Adrenal gland (tissue), 12 donors: ENCODE data around the gene WFDC1. TPM values are rescaled to one million over a fixed set of nuclear protein-coding genes. Genes with fewer than 3 reads are reported as not detected.
"Not testable (repeated sequence)": the region's sequence is repeated elsewhere in the genome, so short reads cannot be mapped to it uniquely, and the experiment has no call there.

ENCODE experiments used
- DNase-seq, 7 donors: peaks; one replicate each; pipeline ENCODE4 v3.0.0-alpha.2; 2019 to 2020
- H3K27ac ChIP-seq, 5 donors: fragments of 200-600 bp; sonication (generic) in 4 of 5; 1 replicate in 3 of 5; 2 replicates in 2 of 5; pipeline versions ENCODE4 v1.5.1 to v1.8.0; 2016 to 2020; ENCODE audit warnings: mild to moderate bottlenecking in 1 of 5
- H3K27me3 ChIP-seq: fragments of 200-600 bp; 2 replicates; pipeline ENCODE4 v1.8.0; 2021
- H3K36me3 ChIP-seq, 2 donors: fragments of 200-600 bp; replicated peaks in 1 of 2; 1 replicate in 1 of 2; 2 replicates in 1 of 2; pipeline versions ENCODE4 v1.5.1 to v1.8.0; 2018 to 2022
- H3K4me1 ChIP-seq, 2 donors: fragments of 200-600 bp; replicated peaks in 1 of 2; 1 replicate in 1 of 2; 2 replicates in 1 of 2; pipeline versions ENCODE4 v1.5.1 to v1.8.0; 2018 to 2021
- H3K4me3 ChIP-seq, 4 donors: fragments of 200-600 bp; sonication (generic) in 3 of 4; one replicate each; pipeline ENCODE4 v1.5.1; 2016 to 2018
- H3K9me3 ChIP-seq, 3 donors: fragments of 200-600 bp; sonication (generic) in 1 of 3; replicated peaks in 1 of 3; 1 replicate in 2 of 3; 2 replicates in 1 of 3; pipeline versions ENCODE4 v1.5.1 to v1.8.0; 2016 to 2021
- POLR2A ChIP-seq, 2 donors: fragments of 450-650 bp; IDR thresholded peaks; one replicate each; pipeline ENCODE4 v1.6.1; 2017; ENCODE audit warnings: antibody characterized with exemption in 2 of 2, mild to moderate bottlenecking in 2 of 2, moderate library complexity in 1 of 2
- WGBS, 4 donors: extraction: QIAGEN DNeasy Blood & Tissue Kit in 2 of 4; methylation state at CpG; one replicate each; pipeline versions ENCODE4 v1.1.5 to v1.1.7; 2013 to 2017; 5-methylcytosine and 5-hydroxymethylcytosine counted together
- intact Hi-C, 2 donors: fragments of 100-400 bp; cut with DNase I; formaldehyde crosslinking; loops; one replicate each; pipeline versions ENCODE4 v1.14.1 to v1.15.0; 2022 to 2023
- polyA plus RNA-seq, 3 donors: library from polyadenylated mRNA; stranded (reverse); fragments of 200-250 nt in 2 of 3; fragments of 350-450 nt in 1 of 3; fragmentation: Illumina TruSeq in 1 of 3; extraction: RNeasy Lipid Tissue Mini Kit (QIAGEN cat#74804) in 1 of 3; gene quantifications; one replicate each; pipeline ENCODE4 v1.2.3, GENCODE V29; 2013 to 2014
- total RNA-seq, 9 donors: library from RNA; depleted of rRNA in 4 of 9; stranded (reverse); fragments of >200 nt in 4 of 9; fragments of 120-200 nt in 1 of 9; fragmentation: NEBNext Ultra II Directional in 1 of 9; extraction: Animal tissue kit (Norgen Biotek cat#: 25700) in 1 of 9; gene quantifications; one replicate each; pipeline versions ENCODE4 v1.1.0 to v1.2.4, GENCODE V29; 2013 to 2023
- TF ChIP-seq, protein P1 (sequence below), 6 experiments: fragments of 450-650 bp in 4 of 6; fragments of 200-600 bp in 2 of 6; sonication (generic) in 1 of 6; IDR thresholded peaks; 1 replicate in 5 of 6; 2 replicates in 1 of 6; pipeline versions ENCODE4 v1.5.1 to v1.8.0; 2016 to 2021; ENCODE audit warnings: antibody characterized with exemption in 6 of 6, mild to moderate bottlenecking in 2 of 6, moderate library complexity in 1 of 6
- donor health status: healthy with polysubstance abuse.
- donor health status: Bipolar disorder and iron deficiency.
- donor health status: DM: yes; HTN: yes; CAD: no.
- donor health status: DM: no; HTN: no; CAD: no.
- donor health status: DM: no; HTN: no; CAD: no.
- donor health status: DM: yes; HTN: yes; CAD: no.

WFDC1 gene
- total and polyA plus RNA-seq, 12 donors = 9.6 to 284 (median 39.8) TPM

DNA sequence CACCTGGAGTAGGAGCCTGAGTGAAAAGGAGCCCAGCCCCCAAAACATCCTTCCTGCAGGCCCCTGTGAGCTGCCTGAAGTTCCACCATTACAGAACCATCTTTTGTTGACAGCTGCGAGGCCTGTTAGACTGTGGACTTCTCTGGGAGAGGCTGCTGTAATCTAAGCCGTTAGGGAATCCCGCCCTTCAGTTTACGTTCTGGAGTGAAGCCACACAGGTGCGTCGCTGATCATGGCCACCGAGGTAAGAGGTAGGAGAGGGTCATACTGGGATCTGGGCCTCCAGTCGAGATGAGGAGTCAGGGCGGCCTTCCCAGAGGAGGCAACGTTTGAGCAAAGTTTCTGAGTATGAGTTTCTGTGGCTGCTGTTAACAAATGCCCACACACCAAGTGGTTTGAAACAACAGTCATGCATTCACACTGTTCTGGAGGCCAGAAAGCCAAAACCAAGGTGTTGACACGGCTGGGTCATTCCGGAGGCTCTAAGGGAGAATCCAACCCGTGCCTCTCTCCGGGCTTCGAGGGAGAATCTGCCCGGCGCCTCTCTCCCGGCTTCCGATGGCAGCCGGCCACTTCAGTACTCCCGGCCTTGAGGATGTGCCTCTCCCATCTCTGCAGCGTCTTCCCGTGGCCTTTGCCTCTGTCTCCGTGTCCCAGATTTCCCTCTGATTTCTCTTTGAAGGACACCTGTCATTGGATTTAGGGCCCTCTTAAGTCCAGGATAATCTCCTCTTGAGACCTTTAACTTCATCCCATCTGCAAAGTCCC is 47.0 kb downstream of the WFDC1 start:
- H3K9me3 ChIP-seq = no peaks in the 10 kb centered on the region
- no peak overlapping the region for H3K4me3 ChIP-seq
- no peaks in the 10 kb centered on the region for H3K27me3 ChIP-seq
- no peaks in the 10 kb centered on the region for H3K4me1 ChIP-seq
- TF ChIP-seq, protein P1, sequence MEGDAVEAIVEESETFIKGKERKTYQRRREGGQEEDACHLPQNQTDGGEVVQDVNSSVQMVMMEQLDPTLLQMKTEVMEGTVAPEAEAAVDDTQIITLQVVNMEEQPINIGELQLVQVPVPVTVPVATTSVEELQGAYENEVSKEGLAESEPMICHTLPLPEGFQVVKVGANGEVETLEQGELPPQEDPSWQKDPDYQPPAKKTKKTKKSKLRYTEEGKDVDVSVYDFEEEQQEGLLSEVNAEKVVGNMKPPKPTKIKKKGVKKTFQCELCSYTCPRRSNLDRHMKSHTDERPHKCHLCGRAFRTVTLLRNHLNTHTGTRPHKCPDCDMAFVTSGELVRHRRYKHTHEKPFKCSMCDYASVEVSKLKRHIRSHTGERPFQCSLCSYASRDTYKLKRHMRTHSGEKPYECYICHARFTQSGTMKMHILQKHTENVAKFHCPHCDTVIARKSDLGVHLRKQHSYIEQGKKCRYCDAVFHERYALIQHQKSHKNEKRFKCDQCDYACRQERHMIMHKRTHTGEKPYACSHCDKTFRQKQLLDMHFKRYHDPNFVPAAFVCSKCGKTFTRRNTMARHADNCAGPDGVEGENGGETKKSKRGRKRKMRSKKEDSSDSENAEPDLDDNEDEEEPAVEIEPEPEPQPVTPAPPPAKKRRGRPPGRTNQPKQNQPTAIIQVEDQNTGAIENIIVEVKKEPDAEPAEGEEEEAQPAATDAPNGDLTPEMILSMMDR (IDR thresholded peaks at IDR 0.05) = no peak
- no peak for TF ChIP-seq POLR2A (IDR thresholded peaks at IDR 0.05)
- no peak overlapping the region for H3K27ac ChIP-seq
- no peaks in the 10 kb centered on the region for H3K36me3 ChIP-seq
- DNase-seq = no peak
- intact Hi-C loops = no loop called here
- WGBS, 4 donors = 66 to 76% (median 72%) methylated on average over 22 to 24 of the region's 24 CpGs

GRCh38 chr16:84343800-84344199 is 49.1 kb downstream of the WFDC1 start:
- intact Hi-C loops, H3K27me3 ChIP-seq, H3K4me3 ChIP-seq, H3K9me3 ChIP-seq, DNase-seq, H3K4me1 ChIP-seq, H3K36me3 ChIP-seq, H3K27ac ChIP-seq: not testable (repeated sequence)
- WGBS, 4 donors = 90 to 96% (median 93%) methylated on average over 10 of the region's 10 CpGs

DNA sequence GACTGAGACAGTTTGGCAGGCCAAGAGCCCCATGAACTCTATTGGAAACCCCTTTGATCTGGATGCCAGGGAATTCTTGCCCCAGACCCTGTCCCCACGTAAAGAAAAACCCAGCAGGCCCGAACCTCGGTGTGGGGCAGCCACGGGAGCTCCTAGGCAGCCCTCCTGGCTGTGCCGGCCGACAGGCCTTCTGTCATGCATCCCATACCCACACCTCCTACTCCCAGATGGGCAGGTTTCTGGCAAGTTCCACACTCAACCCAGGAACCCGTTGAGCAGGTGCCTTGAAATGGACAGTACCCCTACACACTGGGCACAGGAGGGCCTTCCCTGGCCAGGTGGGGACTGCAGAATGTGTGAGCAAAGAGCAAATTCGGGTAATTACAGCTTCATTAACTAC is 50.1 kb downstream of the WFDC1 start:
- DNase-seq = no peak
- intact Hi-C loops = no loop called here
- H3K4me1 ChIP-seq = no peaks in the 10 kb centered on the region
- 83 to 90% (median 87%) methylated on average over 2 to 8 of the region's 8 CpGs for WGBS, 4 donors
- H3K27ac ChIP-seq = no peak overlapping the region
- H3K4me3 ChIP-seq = no peak overlapping the region
- no peak for TF ChIP-seq POLR2A (IDR thresholded peaks at IDR 0.05)
- TF ChIP-seq, protein P1 (IDR thresholded peaks at IDR 0.05) = no peak
- H3K27me3 ChIP-seq = no peaks in the 10 kb centered on the region
- no peaks in the 10 kb centered on the region for H3K9me3 ChIP-seq
- H3K36me3 ChIP-seq = no peaks in the 10 kb centered on the region

- 81 to 87% (median 84%) methylated on average over 7 to 9 of the region's 9 CpGs for whole genome bisulfite sequencing, 4 donors
- intact Hi-C loops = no loop called here
These were observed 52.5 kb downstream of the WFDC1 start for GRCh38 chr16:84347161-84347560.

More at GRCh38 chr16:84347161-84347560, 52.5 kb downstream of the WFDC1 start:
- Histone ChIP-seq H3K4me3 (no peak overlapping the region), H3K27ac (no peak overlapping the region), H3K4me1 (no peaks in the 10 kb centered on the region), H3K27me3 (no peaks in the 10 kb centered on the region), H3K36me3 (no peaks in the 10 kb centered on the region), H3K9me3 (no peaks in the 10 kb centered on the region)
- TF ChIP-seq POLR2A (IDR thresholded peaks at IDR 0.05) = no peak
- TF ChIP-seq, protein P1 (IDR thresholded peaks at IDR 0.05) = no peak
- no peak for DNase-seq
